Stimulated activated CD4-positive, alpha-beta T cell treated with anti-CD3 and anti-CD28 coated beads, Interleukin-15, amount 100 ng/mL, for 1 hour (primary cell): Measurements from ENCODE around the gene NPIPA5.
"Not testable (repeated sequence)": the region's sequence is repeated elsewhere in the genome, so short reads cannot be mapped to it uniquely, and the experiment has no call there.

ENCODE experiments used
- DNase-seq, 2 donors: peaks; one replicate each; pipeline ENCODE4 v3.0.0-alpha.2; 2020; ENCODE audit warnings: low read depth in 1 of 2, low spot score in 1 of 2

Gene NPIPA5

DNA sequence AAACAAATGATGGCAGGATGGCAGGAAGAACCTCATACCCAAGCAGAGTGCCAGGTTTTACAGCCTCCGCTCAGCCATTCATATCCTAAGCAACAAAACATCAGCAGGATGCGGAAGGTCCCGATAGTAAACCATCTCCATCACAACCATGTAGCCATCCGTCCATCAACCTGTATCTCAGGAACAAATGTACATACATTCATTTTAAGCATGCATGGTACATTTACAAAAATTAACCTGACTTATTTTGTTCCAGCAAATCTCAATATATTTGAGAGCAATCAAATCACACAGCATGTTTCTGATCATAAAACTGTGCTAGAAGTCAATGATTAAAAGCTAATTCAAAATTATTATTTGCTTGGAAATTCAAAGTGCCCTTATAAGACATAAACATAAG, at the start of gene NPIPA5:
TSS of gene NPIPA5 (minus strand) at position 101 of the 400 bp plus-strand sequence. CDS start at position 101, 0 bp downstream.
- not testable (repeated sequence) for DNase-seq

DNA sequence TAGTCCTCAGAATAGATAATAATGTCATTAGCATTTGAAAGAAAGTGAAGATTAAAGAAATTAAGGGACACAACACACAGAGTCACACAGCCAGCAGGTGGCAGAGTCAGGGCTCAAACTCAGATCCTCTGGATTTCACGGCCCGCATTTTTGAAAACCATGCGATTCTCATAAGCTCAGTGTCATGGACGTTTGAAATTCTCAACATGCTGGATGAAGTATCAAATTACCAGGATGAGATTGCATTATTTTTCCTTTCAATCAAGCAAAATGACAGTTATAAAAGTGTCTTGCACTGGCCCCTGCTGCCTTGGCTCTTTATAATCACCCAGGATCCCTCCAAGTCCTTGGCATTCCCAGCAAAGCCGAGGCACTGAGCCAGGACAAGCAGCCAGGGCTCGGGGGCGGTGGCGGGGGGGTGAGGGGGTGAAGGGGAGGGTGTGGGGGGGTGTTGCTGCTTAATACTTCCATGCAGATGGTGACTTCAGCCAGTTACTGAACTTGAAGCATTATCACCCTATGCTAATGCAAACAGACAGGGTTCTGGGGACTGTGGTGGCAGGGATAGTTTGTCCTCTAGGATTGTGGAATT, 49.6 kb upstream of the NPIPA5 start:
- DNase-seq = peak in 1 of 2 donors; percentile 35

DNA sequence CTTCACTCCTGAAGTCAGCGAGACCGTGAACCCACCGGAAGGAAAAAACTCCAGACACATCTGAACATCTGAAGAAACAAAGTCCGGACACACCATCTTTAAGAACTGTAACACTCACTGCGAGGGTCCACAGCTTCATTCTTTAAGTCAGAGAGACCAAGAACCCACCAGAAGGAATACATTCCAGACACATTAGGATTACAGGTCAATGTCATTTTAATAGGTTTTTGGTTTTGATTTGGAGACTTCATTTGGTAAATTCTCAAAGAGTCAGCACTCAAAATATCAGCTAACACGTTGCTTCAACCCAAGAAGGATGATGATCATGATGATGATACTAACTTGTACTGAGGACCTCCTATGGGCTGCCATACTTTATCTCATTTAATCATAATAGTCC, 48.7 kb upstream of the NPIPA5 start:
- no peak for DNase-seq

DNA sequence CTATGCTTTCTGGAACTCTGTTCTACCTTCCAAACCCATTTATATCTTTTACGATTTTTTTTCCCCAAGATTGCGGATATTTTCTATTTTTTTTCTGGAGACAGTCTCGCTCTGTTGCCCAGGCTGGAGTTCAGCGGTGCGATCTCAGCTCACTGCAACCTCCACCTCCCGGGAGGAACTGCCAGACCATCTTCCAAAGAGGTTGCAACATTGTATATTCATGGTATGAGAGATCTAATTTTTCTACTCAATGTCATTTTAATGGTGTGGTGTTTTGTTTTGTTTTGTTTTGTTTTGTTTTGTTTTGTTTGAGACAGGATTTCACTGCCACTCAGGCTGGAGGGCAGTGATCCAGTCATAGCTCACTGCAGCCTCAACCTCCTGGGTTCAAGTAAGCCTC, 47.8 kb upstream of the NPIPA5 start:
- no peak for DNase-seq

DNA sequence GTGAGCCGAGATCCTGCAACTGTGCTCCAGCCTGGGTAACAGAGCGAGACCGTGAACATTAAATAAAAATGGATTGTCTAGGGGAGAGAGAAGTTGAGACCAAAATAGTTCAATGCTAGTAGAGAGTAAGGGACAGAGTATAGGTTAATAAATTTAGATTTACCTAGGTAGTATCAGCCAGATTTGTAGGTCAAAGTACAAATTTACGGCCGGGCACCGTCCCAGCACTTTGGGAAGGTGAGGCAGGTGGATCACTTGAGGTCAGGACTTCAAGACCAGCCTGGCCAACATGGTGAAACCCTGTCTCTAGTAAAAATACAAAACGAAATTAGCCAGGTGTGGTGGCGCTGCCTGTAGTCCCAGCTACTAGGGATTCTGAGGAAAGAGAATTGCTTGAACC, 44.1 kb upstream of the NPIPA5 start:
- no peak for DNase-seq

DNA sequence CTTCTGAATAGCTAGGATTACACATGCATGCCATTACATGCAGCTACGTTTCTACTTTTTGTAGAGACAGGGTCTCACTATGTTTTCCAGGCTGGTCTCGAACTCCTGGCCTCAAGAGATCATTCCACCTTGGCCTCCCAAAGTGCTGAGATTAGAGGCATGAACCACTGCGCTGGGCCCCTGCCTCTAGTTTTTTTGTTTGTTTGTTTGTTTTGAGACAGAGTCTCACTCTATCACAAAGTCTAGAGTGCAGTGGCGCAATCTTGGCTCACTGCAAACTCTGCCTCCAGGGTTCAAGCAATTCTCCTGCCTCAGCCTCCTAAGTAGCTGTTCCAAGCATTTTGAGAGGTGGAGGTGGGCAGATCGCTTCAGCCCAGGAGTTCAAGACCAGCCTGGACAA, 43.6 kb upstream of the NPIPA5 start:
- DNase-seq = not testable (repeated sequence)

DNA sequence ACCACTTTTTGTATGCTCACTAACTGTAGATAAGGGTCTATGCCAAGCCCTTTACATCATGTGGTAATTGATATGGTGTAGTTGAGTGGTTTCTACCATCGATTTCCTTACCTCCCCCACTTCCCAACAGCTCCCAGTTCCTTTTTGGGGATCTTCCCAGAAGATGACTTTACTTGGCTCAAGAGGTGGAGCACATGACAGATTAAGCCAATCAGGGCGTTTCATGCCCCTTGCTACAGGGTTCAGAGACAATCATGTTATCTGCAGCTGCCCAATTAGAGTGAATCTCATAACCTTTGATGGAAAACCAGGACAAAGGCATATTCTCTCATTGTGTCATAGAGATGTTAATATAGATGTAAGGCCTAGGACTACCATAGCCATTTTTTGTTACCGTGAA, 40.1 kb upstream of the NPIPA5 start:
- DNase-seq = no peak

DNA sequence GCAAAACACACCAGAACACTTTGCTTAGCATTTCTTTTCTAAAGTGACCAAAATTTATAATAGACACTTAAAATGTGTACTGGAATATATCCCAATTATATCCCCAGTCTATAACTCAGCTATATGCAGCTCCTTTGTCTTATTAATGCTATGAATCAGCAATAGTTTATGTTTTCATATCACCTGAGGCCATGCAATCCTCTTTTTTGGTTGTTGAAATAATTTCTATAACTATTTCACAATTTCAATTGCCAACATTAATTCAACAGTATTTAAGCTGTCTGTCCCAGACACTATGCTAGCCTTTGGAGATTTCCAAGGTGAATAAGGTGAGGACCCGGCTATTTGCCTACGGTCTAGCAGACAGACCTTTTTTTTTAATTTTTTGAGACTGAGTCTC, 39.1 kb upstream of the NPIPA5 start:
- DNase-seq = no peak

DNA sequence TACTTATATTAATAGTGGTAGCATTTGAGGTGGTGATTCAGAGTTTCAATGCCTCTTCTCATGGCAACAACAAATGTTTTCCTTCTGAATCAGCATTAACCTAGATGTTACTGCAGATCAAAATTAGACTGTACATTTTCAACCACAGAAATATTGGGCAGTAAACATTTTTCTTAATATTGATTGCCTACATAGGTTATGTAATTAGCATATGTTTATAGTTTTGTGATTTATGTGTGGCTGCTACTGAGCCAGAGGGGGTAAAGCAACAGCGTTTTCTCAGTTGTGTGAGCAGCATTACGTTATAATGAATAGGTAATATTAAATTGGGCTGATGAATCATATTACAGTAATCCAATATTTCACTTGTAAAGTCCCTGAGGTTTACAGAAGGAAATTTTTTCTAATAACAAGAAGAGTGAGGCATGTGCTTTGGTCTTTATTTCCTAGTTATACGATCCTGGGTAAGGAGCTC, 37.5 kb upstream of the NPIPA5 start:
- no peak for DNase-seq

DNA sequence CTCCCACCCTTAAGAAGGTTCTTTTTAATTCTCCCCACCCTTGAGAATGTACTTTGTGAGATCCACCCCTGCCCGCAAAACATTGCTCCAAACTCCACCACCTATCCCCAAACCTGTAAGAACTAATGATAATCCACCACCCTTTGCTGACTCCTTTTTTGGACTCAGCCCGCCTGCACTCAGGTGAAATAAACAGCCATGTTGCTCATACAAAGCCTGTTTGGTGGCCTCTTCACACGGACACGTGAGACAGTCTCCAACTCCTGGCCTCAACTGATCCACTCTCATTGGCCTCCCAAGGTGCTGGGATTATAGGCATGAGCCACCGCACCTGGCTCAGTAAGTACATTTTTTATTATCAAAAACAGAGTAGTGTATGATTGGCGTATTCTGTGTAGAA, 31.4 kb upstream of the NPIPA5 start:
- DNase-seq = not testable (repeated sequence)

DNA sequence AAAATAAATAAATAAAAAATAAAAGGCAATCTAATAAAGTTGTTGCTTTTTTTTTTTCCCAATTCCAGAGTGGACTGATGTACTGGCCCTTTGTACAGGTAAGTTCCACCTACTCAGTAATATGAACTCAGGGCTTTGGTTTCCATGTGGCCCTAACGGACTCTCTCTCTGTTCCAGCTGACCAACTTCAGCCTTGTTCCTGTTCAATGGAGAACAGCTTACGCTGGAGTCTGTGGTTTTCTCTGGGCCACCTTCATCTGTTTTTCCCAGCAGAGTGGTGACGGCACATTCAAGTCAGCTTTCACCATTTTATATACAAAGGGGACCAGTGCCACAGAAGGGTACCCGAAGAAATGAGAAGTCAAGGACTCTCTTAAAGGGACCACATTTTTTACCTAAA, 29.7 kb upstream of the NPIPA5 start:
- not testable (repeated sequence) for DNase-seq

DNA sequence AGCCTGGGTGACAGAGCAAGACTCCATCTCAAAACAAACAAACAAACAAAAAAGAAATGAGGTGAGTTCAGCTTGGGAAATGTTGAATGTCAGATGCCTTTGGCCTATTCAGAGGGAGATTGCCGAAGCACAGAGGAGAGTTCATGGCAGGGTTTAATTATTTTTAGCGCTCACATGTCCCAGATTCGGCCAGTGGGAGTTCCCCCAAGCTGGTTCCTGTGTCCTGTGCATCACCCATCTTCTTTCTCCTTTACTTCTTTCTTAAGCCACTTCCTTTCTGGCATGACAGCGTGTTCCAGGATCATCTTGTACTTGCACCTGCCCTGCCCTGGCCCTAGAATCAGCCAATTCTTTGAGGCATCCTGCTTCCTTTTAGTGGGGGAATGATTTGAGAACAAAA, 26.7 kb upstream of the NPIPA5 start:
- no peak for DNase-seq

DNA sequence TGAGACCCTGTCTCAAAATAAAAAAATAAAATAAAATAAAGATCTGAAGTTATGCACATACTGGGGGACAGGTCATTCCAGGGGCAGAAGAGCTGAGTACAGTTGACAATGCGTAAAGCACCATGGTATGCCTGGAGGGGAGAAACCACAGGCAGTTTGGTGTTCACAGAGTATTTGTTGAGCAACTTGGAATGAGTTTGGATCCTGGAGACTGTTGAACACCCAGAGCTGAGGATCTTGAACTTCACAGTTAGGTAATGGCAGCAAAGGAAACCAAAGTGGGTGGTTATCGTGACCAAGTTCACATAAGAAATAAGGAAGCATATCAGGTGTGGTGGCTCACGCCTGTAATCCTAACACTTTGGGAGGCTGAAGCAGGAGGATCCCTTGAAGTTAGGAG, 26.0 kb upstream of the NPIPA5 start:
- DNase-seq = not testable (repeated sequence)

DNA sequence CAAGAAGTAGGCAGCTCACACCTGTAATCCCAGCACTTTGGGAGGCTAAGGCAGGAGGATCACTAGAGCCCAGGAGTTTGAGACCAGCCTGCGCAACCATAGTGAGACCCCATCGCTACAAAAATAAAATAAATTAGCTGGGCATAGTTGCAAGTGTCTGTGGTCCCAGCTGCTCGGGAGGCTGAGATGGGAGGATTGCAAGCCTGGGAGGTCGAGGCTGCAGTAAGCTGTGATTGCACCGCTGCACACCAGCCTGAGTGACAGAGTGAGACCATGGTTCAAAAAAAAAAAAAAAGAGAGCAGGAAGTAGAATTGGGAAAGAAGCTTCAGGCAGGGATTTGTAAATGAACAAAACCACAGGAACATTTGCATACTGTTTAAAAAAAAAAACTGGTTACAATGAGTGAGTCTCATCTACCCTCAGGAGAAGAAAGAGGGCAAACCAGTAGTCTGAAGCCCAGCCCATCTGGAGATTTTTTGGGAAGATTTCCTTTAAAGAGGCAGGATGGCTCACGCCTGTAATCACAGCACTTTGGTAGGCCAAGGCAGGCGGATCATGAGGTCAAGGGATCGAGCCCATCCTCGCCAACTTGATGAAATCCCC, 25.4 kb upstream of the NPIPA5 start:
- DNase-seq = no peak

DNA sequence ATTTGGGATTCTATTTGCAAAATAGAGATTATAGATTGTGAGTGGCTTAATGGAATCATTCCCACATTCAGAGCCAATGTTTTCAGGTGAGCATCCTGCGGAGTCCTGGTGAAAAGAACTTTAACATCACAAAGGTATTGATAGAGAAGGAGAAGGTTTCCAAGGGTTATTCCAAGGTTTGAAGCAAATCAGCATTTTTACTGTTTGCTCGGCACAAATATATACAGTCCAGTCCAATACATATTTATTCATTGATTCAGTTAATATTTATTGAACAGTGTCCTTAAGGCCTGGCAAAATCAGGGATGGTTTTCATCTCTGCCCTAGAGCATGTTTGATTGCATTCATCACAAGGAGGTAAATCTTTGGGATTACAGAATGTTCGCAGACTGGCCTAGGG, 23.9 kb upstream of the NPIPA5 start:
- DNase-seq = no peak

DNA sequence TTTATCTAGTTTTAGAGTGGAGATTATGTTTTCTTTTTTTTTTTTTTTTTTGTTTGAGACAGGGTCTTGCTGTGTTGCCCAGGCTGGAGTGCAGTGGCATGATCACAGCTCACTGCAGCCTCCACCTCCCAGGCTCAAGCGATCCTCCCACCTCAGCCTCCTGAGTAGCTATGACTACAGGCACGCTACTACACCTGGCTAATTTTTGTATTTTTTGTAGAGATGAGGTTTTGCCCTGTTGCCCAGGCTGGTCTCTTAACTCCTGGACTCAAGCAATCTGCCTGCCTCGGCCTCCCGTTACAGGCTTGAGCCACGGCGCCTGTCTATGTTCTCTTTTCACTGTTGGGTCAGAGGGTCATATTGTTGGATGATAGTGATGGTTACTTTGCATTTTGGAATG, 22.2 kb upstream of the NPIPA5 start:
- DNase-seq = not testable (repeated sequence)

DNA sequence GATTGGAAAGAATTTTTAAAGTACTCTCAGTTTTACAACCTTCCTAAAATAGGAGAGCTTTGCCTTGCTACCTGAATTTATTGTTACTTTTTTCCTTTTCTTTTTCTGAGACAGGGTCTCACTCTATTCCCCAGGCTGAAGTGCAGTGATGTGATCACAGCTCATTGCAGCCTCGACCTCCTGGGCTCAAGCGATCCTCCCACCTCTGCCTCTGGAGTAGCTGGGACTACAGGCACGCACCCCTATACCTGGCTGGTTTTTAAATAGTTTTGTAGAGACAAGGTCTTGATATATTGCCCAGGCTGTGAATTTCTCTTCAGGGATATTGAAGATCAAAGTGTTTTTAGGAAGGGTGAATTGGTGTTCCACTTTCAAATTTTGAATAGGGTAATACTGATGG, 21.2 kb upstream of the NPIPA5 start:
- no peak for DNase-seq

DNA sequence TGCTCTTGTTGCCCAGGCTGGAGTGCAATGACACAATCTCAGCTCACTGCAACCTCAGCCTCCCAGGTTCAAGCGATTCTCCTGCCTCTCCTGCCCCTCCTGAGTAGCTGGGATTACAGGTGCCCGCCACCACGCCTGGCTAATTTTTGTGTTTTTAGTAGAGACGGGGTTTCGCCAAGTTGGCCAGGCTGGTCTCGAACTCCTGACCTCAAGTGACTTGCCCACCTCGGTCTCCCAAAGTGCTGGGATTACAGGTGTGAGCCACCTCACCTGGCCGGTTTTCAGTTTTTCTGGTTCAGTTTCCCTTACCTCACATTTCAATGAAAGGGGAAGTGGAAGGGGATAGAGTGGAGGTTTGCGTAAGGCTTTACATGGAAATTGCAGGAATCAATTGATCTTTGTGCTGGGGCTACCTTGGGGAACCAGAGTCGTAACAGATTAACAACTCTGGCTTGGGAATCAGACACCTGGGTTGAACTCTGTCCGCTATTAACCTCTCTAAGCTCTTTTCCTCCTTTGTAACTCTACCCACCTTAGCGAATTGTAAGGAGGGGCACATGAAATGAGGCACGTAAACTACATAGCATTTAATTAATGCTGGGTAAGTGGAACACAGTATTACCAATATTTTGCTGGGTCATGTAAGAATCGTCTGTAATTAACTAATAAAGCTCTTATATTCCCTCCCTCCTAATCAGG, 20.7 kb upstream of the NPIPA5 start:
- DNase-seq = no peak

DNA sequence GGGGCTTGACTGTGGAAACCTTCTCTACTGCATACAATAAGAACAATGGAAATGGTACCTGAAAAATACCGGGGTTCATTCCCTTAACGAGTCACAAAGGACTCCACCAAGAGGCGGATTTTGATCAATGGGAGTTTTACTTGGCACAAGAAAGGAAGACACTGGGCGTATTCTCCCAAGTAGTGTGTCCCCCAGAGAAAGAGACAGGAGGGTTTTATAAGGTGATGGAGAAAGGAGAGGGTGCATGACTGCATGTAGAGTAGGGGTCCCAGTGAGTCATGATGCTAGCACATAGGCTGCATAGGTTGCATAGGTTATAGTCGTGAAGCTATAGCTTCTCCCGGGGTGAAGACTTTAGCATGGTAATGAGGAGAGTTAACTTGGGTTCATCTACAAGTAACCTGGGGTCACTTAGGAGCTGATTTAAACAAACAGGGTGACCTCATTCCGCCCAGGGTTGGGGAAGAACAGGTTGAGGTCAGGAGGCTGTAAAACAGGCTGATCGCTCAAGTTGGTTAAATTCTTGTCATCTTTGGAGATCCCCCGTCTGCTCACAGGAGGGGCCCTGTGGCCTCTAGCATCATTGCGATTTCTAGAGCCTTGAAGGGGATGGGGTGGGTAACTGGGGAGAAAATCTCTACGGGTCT, 19.0 kb upstream of the NPIPA5 start:
- DNase-seq = no peak

DNA sequence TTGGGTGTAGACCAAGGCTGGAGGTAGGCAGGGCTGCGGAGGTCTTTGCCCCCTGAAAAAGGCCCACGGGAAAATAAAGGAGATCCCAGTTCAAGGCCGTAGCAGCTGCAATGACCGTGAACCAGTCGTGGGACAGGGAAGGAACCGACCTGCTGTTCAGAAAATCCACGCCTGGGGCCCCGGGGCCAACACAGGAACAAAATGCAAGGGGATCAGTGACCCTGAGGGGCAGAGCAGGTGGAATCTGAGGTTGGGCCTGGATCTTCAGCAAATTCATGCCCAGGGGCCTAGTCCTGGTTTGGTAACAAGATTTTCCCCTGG, 18.4 kb upstream of the NPIPA5 start:
- DNase-seq = not testable (repeated sequence)

DNA sequence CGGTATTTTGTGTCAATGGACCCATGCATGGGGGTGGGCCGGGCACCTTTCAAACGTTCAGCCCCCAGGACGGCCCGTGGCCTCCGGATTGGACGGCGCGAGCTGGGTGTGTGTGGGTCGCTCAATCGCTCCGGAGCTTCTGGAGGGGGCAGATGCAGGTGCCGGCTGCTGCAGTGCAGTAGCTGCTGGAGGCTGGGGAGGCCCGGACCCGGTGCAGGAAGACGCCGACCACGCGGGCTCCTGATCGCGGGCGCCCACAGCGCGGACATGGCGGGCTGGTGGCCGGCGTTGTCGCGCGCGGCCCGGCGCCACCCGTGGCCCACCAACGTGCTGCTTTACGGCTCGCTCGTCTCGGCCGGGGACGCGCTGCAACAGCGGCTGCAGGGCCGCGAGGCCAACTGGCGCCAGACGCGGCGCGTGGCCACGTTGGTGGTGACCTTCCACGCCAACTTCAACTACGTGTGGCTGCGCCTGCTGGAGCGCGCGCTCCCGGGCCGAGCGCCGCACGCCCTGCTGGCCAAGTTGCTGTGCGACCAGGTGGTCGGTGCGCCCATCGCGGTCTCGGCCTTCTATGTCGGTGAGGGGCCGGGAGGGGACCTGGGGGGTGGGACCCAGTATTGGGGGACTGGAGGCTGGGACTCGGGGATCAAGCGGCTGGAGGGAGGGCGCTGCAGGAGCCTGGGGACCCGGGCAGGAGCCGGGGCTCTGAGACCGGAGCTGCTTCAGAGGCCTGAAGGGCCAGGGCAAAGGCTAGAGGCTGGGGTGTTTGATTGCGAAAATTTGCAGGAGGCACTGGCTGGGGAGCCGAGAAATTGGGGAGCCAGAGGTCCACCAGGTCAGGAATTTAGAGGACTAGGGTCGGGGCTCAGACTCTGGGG, 17.8 kb upstream of the NPIPA5 start, which contains the start of gene MPV17L:
TSS of gene MPV17L (plus strand) at position 124 of the 878 bp plus-strand sequence. CDS start at position 268, 144 bp downstream.
- not testable (repeated sequence) for DNase-seq
